GM10266 (cell line): ENCODE measurements around the gene PACRG.

Experiments
- DNase-seq: peaks from one replicate; pipeline ENCODE4 v3.0.0; 2012; ENCODE audit errors: extremely low spot score
- TF ChIP-seq, protein P1 (sequence below): IDR thresholded peaks from 2 replicates; pipeline ENCODE4 v1.5.1; 2012; ENCODE audit warnings: mild to moderate bottlenecking, low read depth; ENCODE audit not compliant: control insufficient read depth, insufficient read depth; ENCODE audit errors: missing control alignments

PACRG gene

DNA sequence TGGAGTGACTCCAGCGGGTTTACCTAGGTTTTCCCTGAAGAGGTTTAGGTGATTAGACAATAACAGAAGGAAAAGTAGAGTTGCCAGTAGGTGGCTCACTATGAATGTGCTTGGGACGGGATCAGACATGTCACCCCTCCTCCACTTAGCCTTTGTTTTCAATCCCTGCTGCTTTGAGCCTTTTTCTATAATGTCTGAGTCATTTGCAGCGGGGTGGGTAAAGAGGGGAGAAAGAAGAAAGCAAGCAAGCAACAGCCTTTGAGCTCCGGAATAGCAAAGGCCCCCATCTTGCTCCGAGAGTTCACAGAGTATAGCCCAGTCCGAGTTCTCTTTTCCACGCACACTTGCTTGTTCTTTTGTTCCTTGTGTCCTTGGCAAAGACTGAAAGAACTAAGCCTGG is 129.1 kb downstream of the PACRG start:
- TF ChIP-seq, protein P1, sequence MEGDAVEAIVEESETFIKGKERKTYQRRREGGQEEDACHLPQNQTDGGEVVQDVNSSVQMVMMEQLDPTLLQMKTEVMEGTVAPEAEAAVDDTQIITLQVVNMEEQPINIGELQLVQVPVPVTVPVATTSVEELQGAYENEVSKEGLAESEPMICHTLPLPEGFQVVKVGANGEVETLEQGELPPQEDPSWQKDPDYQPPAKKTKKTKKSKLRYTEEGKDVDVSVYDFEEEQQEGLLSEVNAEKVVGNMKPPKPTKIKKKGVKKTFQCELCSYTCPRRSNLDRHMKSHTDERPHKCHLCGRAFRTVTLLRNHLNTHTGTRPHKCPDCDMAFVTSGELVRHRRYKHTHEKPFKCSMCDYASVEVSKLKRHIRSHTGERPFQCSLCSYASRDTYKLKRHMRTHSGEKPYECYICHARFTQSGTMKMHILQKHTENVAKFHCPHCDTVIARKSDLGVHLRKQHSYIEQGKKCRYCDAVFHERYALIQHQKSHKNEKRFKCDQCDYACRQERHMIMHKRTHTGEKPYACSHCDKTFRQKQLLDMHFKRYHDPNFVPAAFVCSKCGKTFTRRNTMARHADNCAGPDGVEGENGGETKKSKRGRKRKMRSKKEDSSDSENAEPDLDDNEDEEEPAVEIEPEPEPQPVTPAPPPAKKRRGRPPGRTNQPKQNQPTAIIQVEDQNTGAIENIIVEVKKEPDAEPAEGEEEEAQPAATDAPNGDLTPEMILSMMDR, result no peak
- DNase-seq, result no peak

- TF ChIP-seq, protein P1, result no peak
- no peak for DNase-seq
Observed at GRCh38 chr6:162857326-162857725, 129.6 kb downstream of the PACRG start.

- TF ChIP-seq, protein P1, result no peak
- DNase-seq, result no peak
Observed at GRCh38 chr6:162862462-162862861, 134.7 kb downstream of the PACRG start.

DNA sequence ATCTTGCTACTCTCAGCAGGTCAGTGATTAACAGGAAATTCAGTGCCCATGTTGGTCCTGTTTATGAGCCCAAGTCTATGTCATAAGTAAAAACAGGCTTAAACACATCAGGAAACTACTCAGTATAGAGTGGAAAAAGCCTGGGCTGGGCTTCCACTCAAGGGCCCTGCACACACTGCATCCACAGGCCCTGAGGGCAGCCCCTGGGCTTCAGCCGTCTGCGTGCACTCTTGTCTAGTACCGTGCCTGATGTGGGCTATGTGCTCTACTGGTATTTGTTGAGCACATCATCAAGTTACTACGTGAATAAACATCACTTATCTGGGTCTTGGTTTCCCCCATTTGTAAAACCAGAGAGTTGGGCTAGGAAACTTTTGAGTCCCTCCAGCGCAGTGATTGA is 135.2 kb downstream of the PACRG start:
- TF ChIP-seq, protein P1, result no peak
- no peak for DNase-seq

DNA sequence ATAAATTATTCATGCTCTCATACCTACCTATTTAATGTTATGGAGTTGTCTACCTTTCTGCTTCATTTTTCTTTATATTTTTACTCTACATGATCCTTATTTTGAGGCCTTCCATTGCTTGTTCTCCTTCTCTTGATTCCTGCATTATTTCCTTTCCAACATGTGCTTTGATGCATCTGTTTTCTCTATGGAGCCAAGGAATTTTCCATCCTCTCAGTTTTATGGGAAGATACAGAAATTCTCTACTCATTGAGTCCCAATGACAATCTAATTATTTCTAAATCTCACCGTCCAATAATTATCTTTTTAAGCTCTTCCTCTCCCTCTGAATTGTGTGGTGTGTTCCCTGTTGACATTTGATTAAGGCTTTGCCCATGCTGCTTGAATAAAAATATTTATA is 136.0 kb downstream of the PACRG start:
- TF ChIP-seq, protein P1, result no peak
- DNase-seq, result no peak

GRCh38 chr6:162864911-162865310 is 137.1 kb downstream of the PACRG start:
- TF ChIP-seq, protein P1, result no peak
- DNase-seq, result no peak

- TF ChIP-seq, protein P1, result no peak
- no peak for DNase-seq
Observed at GRCh38 chr6:162866656-162867055, 138.9 kb downstream of the PACRG start.

DNA sequence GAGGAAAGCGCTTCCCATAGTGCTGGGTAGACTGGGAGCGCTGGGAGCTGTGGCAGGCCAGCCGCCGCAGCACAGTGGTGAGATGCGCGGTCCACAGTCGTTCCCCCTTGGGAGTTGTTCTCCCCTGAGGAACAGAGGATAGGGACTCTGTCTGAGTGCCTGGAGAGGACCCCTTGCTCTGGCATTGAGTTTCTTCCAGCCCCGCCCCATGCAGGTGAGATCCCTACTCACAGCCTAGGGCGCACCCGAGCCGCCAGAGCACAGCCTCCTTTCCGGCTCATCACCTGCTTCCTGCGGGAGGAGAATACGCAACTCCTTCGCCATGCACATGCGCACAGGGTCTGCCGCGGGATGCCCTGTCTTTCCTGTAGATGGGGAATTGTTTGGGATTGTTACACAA is 140.6 kb downstream of the PACRG start:
- TF ChIP-seq, protein P1, result no peak
- DNase-seq, result no peak
